Measurements from ENCODE around the gene SYVN1. TPM values are rescaled to one million over a fixed set of nuclear protein-coding genes. Genes with fewer than 3 reads are reported as not detected.

The SYVN1 gene
- total RNA-seq, 1 donor from 2014 or later = 29.9 TPM

GRCh38 chr11:65078786-65079342 lies 55.5 kb downstream of the SYVN1 start:
- DNase-seq = no peak

GRCh38 chr11:65078151-65078550 lies 56.2 kb downstream of the SYVN1 start:
- peak; percentile 60 for DNase-seq
- intact Hi-C loops (cut with DNase I) = no loop called here
- peak; percentile 65 for ATAC-seq (ENCODE audit: poor library complexity)

More at GRCh38 chr11:65078786-65079342, 55.5 kb downstream of the SYVN1 start:
- intact Hi-C loops (cut with DNase I) = no loop called here
- ATAC-seq (ENCODE audit: poor library complexity) = no peak

GRCh38 chr11:65077451-65077850 lies 56.9 kb downstream of the SYVN1 start:
- intact Hi-C loops (cut with DNase I) = no loop called here
- DNase-seq (no peak), ATAC-seq (ENCODE audit: poor library complexity) (no peak)

Small RNA genes within 50 kb of the gene (microRNA-seq; reads per million reads assigned to microRNA genes)
- not detected for gene MIR6751

Other genes starting within 250 kb of the SYVN1 start
- gene ATG2A, start 217.3 kb downstream of the SYVN1 start, total RNA-seq = 11.5 TPM
- gene PPP2R5B, start 209.8 kb downstream of the SYVN1 start, total RNA-seq = 20.6 TPM
- not detected for gene GPHA2, start 198.6 kb downstream of the SYVN1 start, total RNA-seq
- not detected for gene MAJIN, start 162.4 kb downstream of the SYVN1 start, total RNA-seq
- gene BATF2, start 137.5 kb downstream of the SYVN1 start, total RNA-seq = 2.0 TPM
- 126 TPM for gene ARL2, start 120.4 kb downstream of the SYVN1 start, total RNA-seq
- 18.0 TPM for gene SNX15, start 107.1 kb downstream of the SYVN1 start, total RNA-seq
- 7.8 TPM for gene SAC3D1, start 93.3 kb downstream of the SYVN1 start, total RNA-seq
- gene NAALADL1, start 76.0 kb downstream of the SYVN1 start, total RNA-seq = 3.1 TPM
- gene CDCA5, start 50.5 kb downstream of the SYVN1 start, total RNA-seq = 1.4 TPM
- gene ZFPL1, start 50.3 kb downstream of the SYVN1 start, total RNA-seq = 19.9 TPM
- 88.1 TPM for gene VPS51, start 38.3 kb downstream of the SYVN1 start, total RNA-seq
- gene TM7SF2, start 22.6 kb downstream of the SYVN1 start, total RNA-seq = 72.4 TPM
- 5.7 TPM for gene ZNHIT2, start 16.8 kb downstream of the SYVN1 start, total RNA-seq
- 666 TPM for gene FAU, start 12.4 kb downstream of the SYVN1 start, total RNA-seq
- gene MRPL49, start 12.2 kb downstream of the SYVN1 start, total RNA-seq = 33.5 TPM
- gene SPDYC, start 35.7 kb upstream of the SYVN1 start, total RNA-seq = not detected
- gene CAPN1, start 47.4 kb upstream of the SYVN1 start, total RNA-seq = 66.9 TPM
- 4.9 TPM for gene POLA2, start 127.4 kb upstream of the SYVN1 start, total RNA-seq
- 14.0 TPM for gene CDC42EP2, start 180.3 kb upstream of the SYVN1 start, total RNA-seq
- gene DPF2, start 199.3 kb upstream of the SYVN1 start, total RNA-seq = 49.3 TPM
- 1.0 TPM for gene TIGD3, start 220.2 kb upstream of the SYVN1 start, total RNA-seq
- gene SLC25A45, start 248.1 kb upstream of the SYVN1 start, total RNA-seq = 5.3 TPM

Data from Right ventricle myocardium superior (tissue), 1 donor.